Activated CD4-positive, alpha-beta T cell treated with anti-CD3 and anti-CD28 coated beads for 48 hours (primary cell): ENCODE measurements around the gene EPHA8.

ENCODE experiments used
- DNase-seq: peaks from one replicate; pipeline ENCODE4 v3.0.0-alpha.2; 2020

The EPHA8 gene

GRCh38 chr1:22569269-22569668 is 6.0 kb downstream of the EPHA8 start:
- DNase-seq, result no peak

GRCh38 chr1:22570140-22570909 is 7.0 kb downstream of the EPHA8 start:
- DNase-seq, result no peak

- DNase-seq, result no peak
These were observed 9.5 kb downstream of the EPHA8 start for GRCh38 chr1:22572818-22573217.

- no peak for DNase-seq
These were observed 9.9 kb downstream of the EPHA8 start for GRCh38 chr1:22573237-22573636.

DNA sequence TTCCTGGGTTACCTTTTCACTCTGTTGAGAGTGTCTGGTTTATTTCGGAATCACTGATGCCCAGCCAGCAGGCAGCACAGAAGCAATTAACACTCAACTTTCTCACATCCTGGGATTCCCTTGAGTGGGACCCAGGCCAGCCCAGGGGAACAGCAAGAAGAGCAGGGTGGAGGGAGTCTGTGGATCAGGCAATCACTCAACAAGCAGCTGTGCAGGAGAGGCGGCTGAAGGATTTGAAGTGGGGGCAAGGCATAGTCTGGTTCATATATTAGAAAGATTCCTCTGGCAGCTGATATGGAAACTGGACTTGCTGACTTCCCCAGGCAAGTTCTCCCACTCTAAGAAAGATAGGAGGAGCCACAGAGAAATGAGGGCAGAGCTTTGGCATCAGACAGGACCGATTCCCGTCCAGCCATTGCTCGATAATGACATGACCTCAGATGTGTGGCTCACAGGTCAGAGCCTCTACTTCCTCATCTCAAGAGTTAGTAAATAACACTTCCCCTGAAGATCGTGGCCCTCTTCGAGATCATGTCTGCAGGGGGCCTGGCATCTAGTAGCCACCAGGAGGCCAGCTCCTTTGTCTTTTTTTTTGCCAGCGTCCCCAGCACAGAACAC is 12.4 kb downstream of the EPHA8 start:
- DNase-seq, result no peak

DNA sequence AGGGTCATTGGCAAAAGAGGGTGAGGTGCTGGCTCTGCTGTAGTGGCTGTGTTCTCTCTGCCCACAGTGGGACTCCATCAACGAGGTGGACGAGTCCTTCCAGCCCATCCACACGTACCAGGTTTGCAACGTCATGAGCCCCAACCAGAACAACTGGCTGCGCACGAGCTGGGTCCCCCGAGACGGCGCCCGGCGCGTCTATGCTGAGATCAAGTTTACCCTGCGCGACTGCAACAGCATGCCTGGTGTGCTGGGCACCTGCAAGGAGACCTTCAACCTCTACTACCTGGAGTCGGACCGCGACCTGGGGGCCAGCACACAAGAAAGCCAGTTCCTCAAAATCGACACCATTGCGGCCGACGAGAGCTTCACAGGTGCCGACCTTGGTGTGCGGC is 12.9 kb downstream of the EPHA8 start:
- no peak for DNase-seq

DNA sequence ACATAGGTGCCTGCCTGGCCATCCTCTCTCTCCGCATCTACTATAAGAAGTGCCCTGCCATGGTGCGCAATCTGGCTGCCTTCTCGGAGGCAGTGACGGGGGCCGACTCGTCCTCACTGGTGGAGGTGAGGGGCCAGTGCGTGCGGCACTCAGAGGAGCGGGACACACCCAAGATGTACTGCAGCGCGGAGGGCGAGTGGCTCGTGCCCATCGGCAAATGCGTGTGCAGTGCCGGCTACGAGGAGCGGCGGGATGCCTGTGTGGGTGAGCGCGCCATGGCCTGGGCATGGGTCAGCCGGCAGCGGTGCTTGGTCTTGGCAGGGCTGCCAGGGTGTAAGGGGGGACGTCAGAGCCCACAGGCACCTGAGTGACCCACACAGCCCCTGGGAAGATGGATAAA is 13.3 kb downstream of the EPHA8 start:
- no peak for DNase-seq

DNA sequence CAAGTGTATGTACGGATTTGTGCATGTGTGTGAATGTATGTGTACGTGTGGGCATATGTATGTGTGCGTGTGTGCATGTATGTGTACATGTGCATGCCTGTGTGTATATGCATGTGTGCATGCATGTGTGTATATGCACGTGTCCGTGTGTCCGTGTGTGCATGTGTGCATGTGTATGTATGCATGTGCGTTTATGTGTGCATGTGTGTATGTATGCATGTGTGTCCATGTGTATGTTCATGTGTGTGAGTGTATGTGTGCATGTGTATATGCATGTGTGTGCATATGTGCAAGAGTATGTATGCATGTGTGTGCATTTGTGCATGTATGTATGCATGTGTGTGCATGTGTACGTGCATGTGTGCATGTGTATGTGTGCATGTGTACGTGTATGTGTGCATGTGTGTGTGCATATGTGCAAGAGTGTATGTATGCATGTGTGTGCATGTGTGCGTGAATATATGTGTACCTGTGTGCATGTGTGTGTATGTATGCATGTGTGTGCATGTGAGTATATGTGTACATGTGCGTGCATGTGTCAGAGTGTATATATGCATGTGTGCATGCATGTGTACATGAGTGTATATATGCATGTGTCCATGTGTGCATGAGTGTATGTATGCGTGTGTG is 15.6 kb downstream of the EPHA8 start:
- DNase-seq, result no peak

DNA sequence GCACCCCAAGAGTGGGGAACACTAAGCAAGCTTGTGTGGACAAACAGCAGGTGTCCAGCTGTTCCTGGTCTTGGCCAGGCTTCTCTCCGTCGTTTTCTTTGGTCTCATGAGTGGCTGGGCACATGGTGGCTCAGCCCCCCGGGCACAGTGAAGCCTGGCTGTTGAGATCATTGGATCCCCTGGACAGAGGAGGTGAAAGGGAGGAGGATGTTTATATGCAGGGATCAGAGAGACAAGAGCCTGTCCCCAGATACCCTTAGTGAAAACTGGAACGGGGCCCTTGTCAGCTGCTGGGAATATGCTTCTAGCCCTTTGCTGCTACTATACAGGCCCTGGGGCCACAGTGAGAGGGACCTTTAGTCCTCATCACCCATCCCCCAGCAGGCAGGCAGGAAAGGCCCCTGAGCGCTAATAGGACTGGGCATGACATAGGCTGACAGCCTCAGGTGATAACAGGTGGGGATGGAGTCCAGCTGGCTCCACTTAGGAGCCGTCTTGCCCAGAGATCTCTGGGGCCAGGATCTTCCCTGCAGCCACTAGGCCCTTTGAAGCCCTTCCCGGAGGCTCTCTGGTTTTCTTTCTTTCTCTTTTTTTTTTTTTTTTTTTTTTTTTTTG is 16.4 kb downstream of the EPHA8 start:
- no peak for DNase-seq

GRCh38 chr1:22582661-22583635 is 19.7 kb downstream of the EPHA8 start:
- no peak for DNase-seq

DNA sequence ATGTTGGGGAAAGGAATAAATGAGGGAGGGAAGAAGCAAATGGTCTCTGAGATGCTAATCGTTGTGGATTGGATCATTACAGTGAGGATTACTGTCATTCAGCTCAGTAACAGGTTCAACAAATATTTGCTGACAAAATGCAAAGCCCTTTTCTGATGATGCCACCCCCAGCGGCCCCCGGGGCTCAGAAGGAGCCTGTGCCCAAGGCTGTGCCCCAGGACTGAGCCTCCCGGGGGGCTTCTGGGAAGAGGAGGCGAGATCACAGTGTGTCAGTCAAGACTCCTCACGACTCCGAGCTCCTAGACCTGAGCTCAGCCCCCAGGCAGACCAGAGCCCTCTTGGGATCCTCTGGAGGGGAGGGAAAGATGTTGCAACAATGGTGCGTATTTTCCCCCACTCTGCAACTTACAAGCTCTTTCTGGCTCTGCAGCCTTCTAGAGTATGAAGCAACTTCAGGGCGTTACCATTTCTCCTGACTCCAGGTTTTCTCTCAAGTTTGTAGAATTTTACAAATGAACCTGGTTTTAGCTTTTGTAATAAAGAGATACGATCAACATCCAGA is 20.8 kb downstream of the EPHA8 start:
- DNase-seq, result no peak

DNA sequence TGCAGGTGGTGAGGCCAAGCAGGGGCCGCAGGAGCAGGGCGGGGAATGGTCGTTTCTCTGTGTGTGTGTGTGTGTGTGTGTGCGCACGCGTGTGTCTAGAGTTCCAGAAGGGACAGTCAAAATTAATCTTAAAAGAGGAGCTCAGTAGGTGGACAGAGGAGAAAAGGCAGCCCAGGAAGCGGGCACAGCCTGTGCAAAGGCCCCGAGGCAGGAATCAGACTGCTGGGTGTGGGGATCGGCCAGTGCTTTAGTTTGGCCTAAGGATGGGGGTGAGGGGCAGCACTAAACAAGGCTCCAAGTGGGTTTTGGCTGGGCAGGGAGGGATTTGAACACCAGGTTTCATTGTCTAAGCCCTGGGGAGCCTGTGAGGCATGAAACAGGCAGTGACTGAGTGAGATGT is 21.7 kb downstream of the EPHA8 start:
- DNase-seq, result no peak

DNA sequence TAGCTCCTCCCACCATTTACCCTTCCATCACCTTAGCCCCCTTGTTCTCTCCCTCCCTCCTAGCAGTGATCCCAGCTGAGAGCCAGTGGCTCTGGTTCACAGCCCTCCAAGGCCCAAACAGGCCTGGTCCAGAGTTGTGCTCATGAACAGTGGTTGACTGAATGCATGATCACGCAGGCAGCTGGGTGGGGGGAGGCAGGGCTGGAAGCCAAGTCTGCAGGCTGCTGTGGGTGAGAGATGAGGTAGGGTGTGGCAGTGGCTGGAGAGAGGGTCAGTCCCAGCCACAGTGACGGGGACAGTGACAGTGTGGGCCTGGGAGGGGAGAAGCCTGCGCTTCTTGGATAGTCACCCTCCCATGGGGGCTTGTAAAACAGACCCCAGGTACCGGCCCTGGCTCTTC is 22.2 kb downstream of the EPHA8 start:
- no peak for DNase-seq

DNA sequence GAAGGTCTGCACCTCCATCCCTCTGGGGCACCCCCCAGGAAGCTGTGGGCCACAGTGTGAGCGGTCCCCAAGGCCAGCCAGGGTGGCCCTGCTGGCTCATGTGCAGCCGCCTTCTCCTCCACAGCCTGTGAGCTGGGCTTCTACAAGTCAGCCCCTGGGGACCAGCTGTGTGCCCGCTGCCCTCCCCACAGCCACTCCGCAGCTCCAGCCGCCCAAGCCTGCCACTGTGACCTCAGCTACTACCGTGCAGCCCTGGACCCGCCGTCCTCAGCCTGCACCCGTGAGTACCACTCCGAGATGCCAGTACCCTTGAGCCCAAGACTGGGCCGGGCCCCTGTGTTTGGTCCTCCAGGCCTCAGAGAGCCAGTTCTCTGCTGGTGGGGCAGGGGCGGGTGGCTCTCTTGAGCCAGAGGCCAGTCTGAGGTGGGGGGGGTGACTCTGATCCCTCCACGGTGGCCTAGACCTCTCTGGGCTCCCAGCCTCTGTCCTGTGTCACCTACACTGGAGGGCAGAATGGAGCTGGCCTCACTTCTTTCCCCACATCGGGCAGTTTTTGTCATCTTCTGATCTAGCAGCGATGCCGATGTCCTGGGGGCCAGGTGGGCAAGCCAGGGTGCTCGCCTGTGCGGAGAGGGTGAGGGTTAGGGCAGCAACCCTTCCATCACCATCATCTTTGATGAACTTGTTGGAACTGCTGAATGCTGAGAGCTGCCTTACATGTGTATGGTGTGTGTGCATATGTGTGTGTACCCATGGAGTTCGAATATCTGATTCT is 23.3 kb downstream of the EPHA8 start:
- no peak for DNase-seq

GRCh38 chr1:22587247-22587646 is 24.0 kb downstream of the EPHA8 start:
- DNase-seq, result no peak

DNA sequence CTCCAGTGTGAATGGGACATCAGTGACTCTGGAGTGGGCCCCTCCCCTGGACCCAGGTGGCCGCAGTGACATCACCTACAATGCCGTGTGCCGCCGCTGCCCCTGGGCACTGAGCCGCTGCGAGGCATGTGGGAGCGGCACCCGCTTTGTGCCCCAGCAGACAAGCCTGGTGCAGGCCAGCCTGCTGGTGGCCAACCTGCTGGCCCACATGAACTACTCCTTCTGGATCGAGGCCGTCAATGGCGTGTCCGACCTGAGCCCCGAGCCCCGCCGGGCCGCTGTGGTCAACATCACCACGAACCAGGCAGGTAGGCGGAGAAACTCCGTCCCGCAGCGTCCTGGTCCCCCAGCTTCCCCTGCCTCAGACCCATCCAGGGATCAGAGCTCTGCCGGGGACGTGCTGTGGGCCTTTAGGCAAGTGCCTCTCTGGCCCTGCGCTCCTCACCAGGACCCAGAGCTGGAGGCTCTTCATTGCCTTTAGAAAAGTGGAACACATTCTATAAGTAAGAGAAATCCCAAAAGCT is 25.7 kb downstream of the EPHA8 start:
- no peak for DNase-seq

DNA sequence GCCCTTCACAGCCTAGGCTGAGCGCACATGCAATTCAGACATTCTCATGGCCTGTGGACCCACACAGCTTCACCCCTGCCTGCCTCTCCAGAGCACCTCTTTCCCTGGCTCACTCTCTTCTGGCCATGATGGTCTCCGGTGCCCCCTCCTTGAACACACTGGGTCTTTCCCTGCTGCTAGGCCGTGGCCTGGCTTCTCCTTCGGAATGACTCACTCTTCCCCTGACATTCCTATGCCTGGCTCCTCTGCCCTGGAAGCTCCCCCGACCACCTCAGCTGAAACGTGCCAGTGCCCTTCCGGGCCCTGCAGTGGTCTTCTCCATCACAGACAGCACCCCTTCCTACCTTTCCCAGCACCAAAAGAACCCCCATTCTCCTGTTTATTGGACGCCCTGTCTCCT is 28.3 kb downstream of the EPHA8 start:
- no peak for DNase-seq

GRCh38 chr1:22592051-22592450 is 28.8 kb downstream of the EPHA8 start:
- DNase-seq, result no peak

DNA sequence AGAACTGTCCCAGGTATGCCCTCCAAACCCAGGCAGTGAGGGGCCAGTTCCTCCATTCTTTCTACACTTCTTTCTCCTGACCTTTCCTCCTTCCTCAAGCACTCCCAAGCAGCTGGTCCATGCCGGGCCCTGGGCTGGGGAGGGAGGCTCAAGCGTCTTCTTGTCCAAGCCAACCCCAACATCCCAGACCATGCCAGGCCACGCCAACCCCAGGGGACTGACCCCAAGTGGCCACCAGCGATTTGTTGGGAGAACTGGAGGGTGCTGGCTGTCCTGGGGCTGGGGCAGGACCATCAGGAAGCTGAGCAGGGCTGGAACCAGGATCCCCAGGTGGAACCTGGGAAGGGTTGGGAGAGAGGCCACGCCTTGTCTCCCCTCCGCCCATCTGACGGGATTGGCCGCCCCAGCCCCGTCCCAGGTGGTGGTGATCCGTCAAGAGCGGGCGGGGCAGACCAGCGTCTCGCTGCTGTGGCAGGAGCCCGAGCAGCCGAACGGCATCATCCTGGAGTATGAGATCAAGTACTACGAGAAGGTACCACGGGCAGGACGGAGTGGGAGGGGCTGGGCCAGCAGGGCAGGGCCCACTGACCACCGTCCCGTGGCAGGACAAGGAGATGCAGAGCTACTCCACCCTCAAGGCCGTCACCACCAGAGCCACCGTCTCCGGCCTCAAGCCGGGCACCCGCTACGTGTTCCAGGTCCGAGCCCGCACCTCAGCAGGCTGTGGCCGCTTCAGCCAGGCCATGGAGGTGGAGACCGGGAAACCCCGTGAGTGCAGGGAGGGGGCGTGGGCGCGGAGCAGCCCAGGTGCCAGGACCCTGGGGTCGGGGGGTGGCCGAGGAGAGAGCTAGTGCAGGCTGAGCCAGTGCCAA is 29.9 kb downstream of the EPHA8 start:
- DNase-seq, result no peak

GRCh38 chr1:22594396-22594795 is 31.1 kb downstream of the EPHA8 start:
- no peak for DNase-seq
